ENCODE results near the gene TMEM132C. TPM values are rescaled to one million over a fixed set of nuclear protein-coding genes. Genes with fewer than 3 reads are reported as not detected.

The TMEM132C gene
- total and polyA plus RNA-seq, 2 of the 4 experiments (the other 2 are of a cell fraction) = not detected

GRCh38 chr12:128594521-128594920, 327.6 kb downstream of the TMEM132C start:
- Histone ChIP-seq H3K56ac (ENCODE audit: extremely low read depth, insufficient read depth, low read length) (no peak overlapping the region), H3K9me1 (ENCODE audit: insufficient read depth, low read length) (no peaks in the 10 kb centered on the region), H4K8ac (ENCODE audit: low read depth in 2 of 2, low read length in 2 of 2) (no peak overlapping the region), H3K14ac (replicated peaks; ENCODE audit: low read depth, low read length) (no peak overlapping the region), H3K27me3 (ENCODE audit: control insufficient read depth, insufficient read depth, low read length) (no peaks in the 10 kb centered on the region), H3K23ac (ENCODE audit: low read depth, low read length) (no peak overlapping the region), H2AFZ (replicated peaks; ENCODE audit: low read length, poor library complexity) (no peak overlapping the region), H3K9me3 (ENCODE audit: control insufficient read depth, insufficient read depth, low read length) (peaks cover 39% of the 10 kb centered on the region), H2AK9ac (replicated peaks; ENCODE audit: low read depth, low read length, poor library complexity) (no peak overlapping the region), H2BK15ac (ENCODE audit: low read depth, low read length) (no peak overlapping the region), H4K91ac (ENCODE audit: insufficient read depth, low read depth, low read length) (no peak overlapping the region), H3K4me1 (ENCODE audit: control insufficient read depth, insufficient read depth, low read length) (no peaks in the 10 kb centered on the region), H3K9ac (ENCODE audit: low read depth, low read length) (no peak overlapping the region), H3K79me1 (ENCODE audit: low read depth in 1 of 2, low read length in 2 of 2) (no peaks in the 10 kb centered on the region), H2BK20ac (ENCODE audit: low read depth, low read length) (no peak overlapping the region), H4K5ac (ENCODE audit: low read depth, low read length) (no peak overlapping the region), H3K36me3 (ENCODE audit: control insufficient read depth, insufficient read depth, low read length) (no peaks in the 10 kb centered on the region), H3K4ac (ENCODE audit: low read depth, low read length) (no peak overlapping the region), H4K20me1 (ENCODE audit: insufficient read depth, low read length) (no peaks in the 10 kb centered on the region), H3K4me3 (ENCODE audit: insufficient read depth, low read depth, low read length) (no peak overlapping the region), H2BK120ac (ENCODE audit: low read depth, low read length) (no peak overlapping the region), H3K27ac (ENCODE audit: insufficient read depth, low read length) (no peak overlapping the region), H3K18ac (ENCODE audit: low read depth, low read length) (no peak overlapping the region), H2AK5ac (ENCODE audit: low read depth, low read length) (no peak overlapping the region), H3K4me2 (ENCODE audit: low read depth, low read length) (no peak overlapping the region), H2BK5ac (ENCODE audit: low read depth, low read length, poor library complexity, severe bottlenecking) (no peak overlapping the region)
- DNase-seq (no peak), ATAC-seq (ENCODE audit: low read depth) (no peak)
- BruUV-seq (replicated peaks) = no TSS peak
- intact Hi-C loops (cut with micrococcal nuclease) (no loop called here), in situ Hi-C loops (cut with MboI; ENCODE audit: low sequenced_read_pairs) (no loop called here), dilution Hi-C loops (cut with HindIII; ENCODE audit: low sequenced_read_pairs, unreplicated experiment) (no loop called here)
- 11% methylated on average over 3 of the region's 7 CpGs; no CpG with 5 or more reads in 1 of the 2 experiments for WGBS, 2 experiments (ENCODE audit: extremely low coverage in 2 of 2, insufficient read length in 1 of 2)
- no peak for TF ChIP-seq RAD21 (IDR thresholded peaks at IDR 0.05; ENCODE audit: low read length)
- no peak for TF ChIP-seq NFE2L2 (IDR thresholded peaks at IDR 0.05; ENCODE audit: low read depth, low read length)
- no peak for TF ChIP-seq CEBPB (IDR thresholded peaks at IDR 0.05; ENCODE audit: low read depth, low read length)
- TF ChIP-seq CHD1 (IDR thresholded peaks at IDR 0.05; ENCODE audit: low read depth, low read length) = no peak
- TF ChIP-seq MAFK (IDR thresholded peaks at IDR 0.05; ENCODE audit: low read depth, low read length) = no peak
- no peak for TF ChIP-seq FOS (IDR thresholded peaks at IDR 0.05; ENCODE audit: low read depth, low read length)
- no peak for TF ChIP-seq RCOR1 (IDR thresholded peaks at IDR 0.05; ENCODE audit: insufficient replicate concordance, low read length)
- TF ChIP-seq SMC3 (IDR thresholded peaks at IDR 0.05; ENCODE audit: low read depth, low read length) = no peak
- no peak for TF ChIP-seq ELK1 (IDR thresholded peaks at IDR 0.05; ENCODE audit: borderline replicate concordance, low read depth, low read length)
- no peak for TF ChIP-seq MAZ (IDR thresholded peaks at IDR 0.05; ENCODE audit: borderline replicate concordance, low read depth, low read length)
- no peak for TF ChIP-seq MXI1 (IDR thresholded peaks at IDR 0.05; ENCODE audit: borderline replicate concordance, low read depth, low read length)
- no peak for TF ChIP-seq CTCF (conservative IDR thresholded peaks at IDR 0.05; ENCODE audit: low read depth, low read length)
- no peak for TF ChIP-seq RFX5 (IDR thresholded peaks at IDR 0.05; ENCODE audit: low read depth, low read length)
- CTCF ChIA-PET = no interaction called here
- POLR2A ChIA-PET (ENCODE audit: unreplicated experiment) = no interaction called here

All from IMR-90 (cell line).